Measurements from ENCODE around the gene SCRN1. TPM values are rescaled to one million over a fixed set of nuclear protein-coding genes. Genes with fewer than 3 reads are reported as not detected.
A peak's percentile ranks its signal among the peaks of the same experiment; 100 is the strongest.

SCRN1 gene
- total and polyA plus RNA-seq, 2 donors (not counting 1 experiment from before 2014, with no cell fraction given): 124 to 142 TPM

DNA sequence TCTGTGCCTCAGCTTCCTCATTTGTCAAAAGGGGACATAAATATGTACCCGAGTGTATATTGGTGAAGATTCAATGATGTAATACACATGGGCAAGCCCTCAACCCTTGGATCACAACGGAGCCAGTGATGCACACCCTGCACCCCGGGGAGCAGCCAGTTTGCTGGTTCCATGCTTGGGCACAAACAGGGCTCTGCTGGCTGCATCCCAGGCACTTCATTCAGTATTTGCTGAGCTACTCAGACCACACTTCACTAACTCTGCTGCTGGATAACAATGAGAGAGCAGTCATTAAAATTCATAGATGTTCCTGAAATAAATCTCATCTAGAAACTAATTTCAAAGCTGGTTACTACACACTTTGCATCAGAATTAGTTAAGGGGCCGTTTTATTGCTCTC, 72.0 kb downstream of the SCRN1 start:
- no peak overlapping the region for H3K9ac ChIP-seq (ENCODE audit: insufficient read depth, low read length)

GRCh38 chr7:29915481-29916215, 74.0 kb downstream of the SCRN1 start:
- H3K4me3 ChIP-seq (replicated peaks in 1 of 4; ENCODE audit: control extremely low read depth in 1 of 4, insufficient read depth in 1 of 4, low read depth in 3 of 4, low read length in 4 of 4): no peak overlapping the region
- TF ChIP-seq EZH2 (IDR thresholded peaks at IDR 0.05; ENCODE audit: low read length, missing control alignments) (no peak), CTCF (conservative IDR thresholded peaks at IDR 0.05 in 1 of 2, IDR thresholded peaks at IDR 0.05 in 1 of 2; ENCODE audit: low read depth in 1 of 2, low read length in 2 of 2) (no peak)
- peak in 1 of 2 donors; percentile 65 for DNase-seq (ENCODE audit: low read depth in 2 of 2)
- H4K20me1 ChIP-seq (ENCODE audit: control insufficient read depth, extremely low read depth, insufficient read depth, low read length): no peaks in the 10 kb centered on the region
- H3K9ac ChIP-seq (ENCODE audit: insufficient read depth, low read length): no peak overlapping the region
- H3K27me3 ChIP-seq (ENCODE audit: control insufficient read depth, insufficient read depth, low read length): no peaks in the 10 kb centered on the region
- H2AFZ ChIP-seq (ENCODE audit: low read length): no peak overlapping the region
- H3K9me3 ChIP-seq (ENCODE audit: control insufficient read depth, insufficient read depth, low read depth, low read length): no peaks in the 10 kb centered on the region
- H3K36me3 ChIP-seq (ENCODE audit: control insufficient read depth, insufficient read depth, low read length): no peaks in the 10 kb centered on the region
- H3K4me2 ChIP-seq (ENCODE audit: extremely low read depth, insufficient read depth, low read length): no peak overlapping the region
- no peaks in the 10 kb centered on the region for H3K79me2 ChIP-seq (ENCODE audit: control insufficient read depth, insufficient read depth, low read length)
- no peaks in the 10 kb centered on the region for H3K4me1 ChIP-seq (ENCODE audit: control insufficient read depth, extremely low read depth, insufficient read depth, low read length)
- no peak overlapping the region for H3K27ac ChIP-seq (ENCODE audit: insufficient read depth, low read length)

More for the DNA sequence above, 72.0 kb downstream of the SCRN1 start:
- Histone ChIP-seq H3K9me3 (ENCODE audit: control insufficient read depth, insufficient read depth, low read depth, low read length) (no peaks in the 10 kb centered on the region), H3K4me3 (replicated peaks in 1 of 4; ENCODE audit: control extremely low read depth in 1 of 4, insufficient read depth in 1 of 4, low read depth in 3 of 4, low read length in 4 of 4) (no peak overlapping the region), H3K79me2 (ENCODE audit: control insufficient read depth, insufficient read depth, low read length) (no peaks in the 10 kb centered on the region), H4K20me1 (ENCODE audit: control insufficient read depth, extremely low read depth, insufficient read depth, low read length) (no peaks in the 10 kb centered on the region), H3K27me3 (ENCODE audit: control insufficient read depth, insufficient read depth, low read length) (no peaks in the 10 kb centered on the region), H3K4me1 (ENCODE audit: control insufficient read depth, extremely low read depth, insufficient read depth, low read length) (no peaks in the 10 kb centered on the region), H3K27ac (ENCODE audit: insufficient read depth, low read length) (no peak overlapping the region), H3K36me3 (ENCODE audit: control insufficient read depth, insufficient read depth, low read length) (peaks cover 2% of the 10 kb centered on the region), H2AFZ (ENCODE audit: low read length) (no peak overlapping the region), H3K4me2 (ENCODE audit: extremely low read depth, insufficient read depth, low read length) (no peak overlapping the region)
- no peak for TF ChIP-seq EZH2 (IDR thresholded peaks at IDR 0.05; ENCODE audit: low read length, missing control alignments)
- no peak for TF ChIP-seq CTCF (conservative IDR thresholded peaks at IDR 0.05 in 1 of 2, IDR thresholded peaks at IDR 0.05 in 1 of 2; ENCODE audit: low read depth in 1 of 2, low read length in 2 of 2)
- no peak for DNase-seq (ENCODE audit: low read depth in 2 of 2)

DNA sequence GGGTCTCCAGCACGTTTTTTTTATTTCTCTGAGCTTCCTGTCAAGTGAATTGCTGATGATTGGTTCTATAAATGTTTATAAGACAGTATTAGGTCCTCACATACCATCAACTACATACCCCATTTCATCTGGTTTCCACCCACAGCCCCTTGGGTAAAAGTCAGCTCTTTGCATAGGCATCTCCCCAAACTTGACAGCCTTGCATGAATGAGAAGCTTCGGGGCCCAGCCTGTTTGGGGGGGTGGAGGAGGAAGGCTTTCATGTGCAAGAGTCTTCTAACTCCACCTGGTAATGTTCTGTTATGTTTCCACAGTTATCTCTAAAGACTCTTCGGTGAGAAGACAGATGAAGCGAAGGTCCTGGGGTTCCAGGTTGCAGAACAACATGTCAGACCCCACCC, 75.4 kb downstream of the SCRN1 start:
- no peaks in the 10 kb centered on the region for H3K36me3 ChIP-seq (ENCODE audit: control insufficient read depth, insufficient read depth, low read length)
- H3K9ac ChIP-seq (ENCODE audit: insufficient read depth, low read length): no peak overlapping the region
- no peaks in the 10 kb centered on the region for H3K27me3 ChIP-seq (ENCODE audit: control insufficient read depth, insufficient read depth, low read length)
- H4K20me1 ChIP-seq (ENCODE audit: control insufficient read depth, extremely low read depth, insufficient read depth, low read length): no peaks in the 10 kb centered on the region
- no peak for TF ChIP-seq CTCF (conservative IDR thresholded peaks at IDR 0.05 in 1 of 2, IDR thresholded peaks at IDR 0.05 in 1 of 2; ENCODE audit: low read depth in 1 of 2, low read length in 2 of 2)
- TF ChIP-seq EZH2 (IDR thresholded peaks at IDR 0.05; ENCODE audit: low read length, missing control alignments): no peak
- no peaks in the 10 kb centered on the region for H3K4me1 ChIP-seq (ENCODE audit: control insufficient read depth, extremely low read depth, insufficient read depth, low read length)
- no peaks in the 10 kb centered on the region for H3K79me2 ChIP-seq (ENCODE audit: control insufficient read depth, insufficient read depth, low read length)
- no peak overlapping the region for H2AFZ ChIP-seq (ENCODE audit: low read length)
- H3K4me3 ChIP-seq (replicated peaks in 1 of 4; ENCODE audit: control extremely low read depth in 1 of 4, insufficient read depth in 1 of 4, low read depth in 3 of 4, low read length in 4 of 4): no peak overlapping the region
- DNase-seq (ENCODE audit: low read depth in 2 of 2): no peak
- no peak overlapping the region for H3K4me2 ChIP-seq (ENCODE audit: extremely low read depth, insufficient read depth, low read length)
- H3K9me3 ChIP-seq (ENCODE audit: control insufficient read depth, insufficient read depth, low read depth, low read length): no peaks in the 10 kb centered on the region
- no peak overlapping the region for H3K27ac ChIP-seq (ENCODE audit: insufficient read depth, low read length)

Data from fibroblast of lung (primary cell).